ENCODE data around the gene TDP2.

The TDP2 gene

GRCh38 chr6:24606200-24606930 lies 60.3 kb downstream of the TDP2 start:
- no peak for TF ChIP-seq CTCF (IDR thresholded peaks at IDR 0.05; ENCODE audit: low read depth, low read length)
- DNase-seq (ENCODE audit: extremely low read depth, low read depth), result no peak

GRCh38 chr6:24603241-24603640 lies 63.5 kb downstream of the TDP2 start:
- no peak for TF ChIP-seq CTCF (IDR thresholded peaks at IDR 0.05; ENCODE audit: low read depth, low read length)

GRCh38 chr6:24600903-24601302 lies 65.8 kb downstream of the TDP2 start:
- DNase-seq (ENCODE audit: extremely low read depth, low read depth), result no peak
- no peak; the same call in 1 of the 2 replicates for TF ChIP-seq CTCF (IDR thresholded peaks at IDR 0.05; ENCODE audit: low read depth, low read length)

More at GRCh38 chr6:24603241-24603640, 63.5 kb downstream of the TDP2 start:
- DNase-seq (ENCODE audit: extremely low read depth, low read depth), result no peak

Data from AG09319 (cell line).